Measurements from ENCODE around the gene CDCP1. TPM values are rescaled to one million over a fixed set of nuclear protein-coding genes. Genes with fewer than 3 reads are reported as not detected.

CDCP1 gene
- total and polyA plus RNA-seq, 2 donors (not counting 1 experiment from before 2014, with no cell fraction given) = not detected

DNA sequence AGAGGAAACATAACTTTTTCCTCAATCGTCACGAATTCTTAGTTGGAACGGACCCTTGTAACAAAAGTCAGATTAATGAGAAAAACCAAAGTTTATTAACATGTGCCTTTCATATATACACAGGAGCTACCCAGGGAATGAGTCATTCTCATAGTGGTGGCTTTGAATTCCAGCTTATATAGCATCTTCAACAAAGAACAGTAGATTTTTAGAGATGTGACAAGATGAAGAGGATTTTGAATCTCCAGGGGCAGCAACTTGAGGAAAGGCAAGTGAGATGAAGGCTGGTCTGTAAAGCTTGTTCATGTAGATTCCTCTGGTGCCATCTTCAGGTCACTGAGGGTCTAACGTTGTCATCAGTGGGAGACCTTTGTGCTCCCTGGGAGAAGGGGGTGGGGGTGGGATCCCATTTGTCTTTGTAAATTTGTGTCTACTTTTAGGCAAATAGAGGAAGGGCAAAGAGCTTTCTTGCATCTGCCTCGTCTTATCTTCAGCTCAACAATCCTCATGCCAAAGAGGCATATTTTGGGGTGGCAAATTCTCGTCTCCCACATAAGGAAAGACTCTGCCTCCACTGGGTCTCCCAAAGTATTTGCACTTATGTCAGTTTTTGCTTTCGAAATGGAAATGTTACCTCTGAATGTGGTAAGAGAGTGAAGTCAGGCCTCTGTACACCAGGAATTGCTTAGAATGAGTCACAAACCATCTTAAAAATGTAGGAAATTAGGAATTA, 90.6 kb downstream of the CDCP1 start:
- Histone ChIP-seq H3K27ac (ENCODE audit: low read length in 2 of 2) (no peak overlapping the region), H3K36me3 (replicated peaks in 1 of 2; ENCODE audit: control extremely low read depth in 1 of 2, control insufficient read depth in 1 of 2, extremely low read depth in 1 of 2, insufficient read depth in 2 of 2, low read length in 1 of 2) (no peaks in the 10 kb centered on the region), H3K79me2 (ENCODE audit: control insufficient read depth, insufficient read depth, low read length) (no peaks in the 10 kb centered on the region), H3K27me3 (replicated peaks in 1 of 4; ENCODE audit: control extremely low read depth in 1 of 4, control insufficient read depth in 3 of 4, insufficient read depth in 4 of 4, low read length in 3 of 4) (peaks cover 0 to 4% (median 0%) of the 10 kb centered on the region in 4 experiments), H3K9ac (ENCODE audit: low read length) (no peak overlapping the region), H3K9me3 (ENCODE audit: control extremely low read depth in 1 of 3, control insufficient read depth in 2 of 3, insufficient read depth in 1 of 3, low read length in 2 of 3) (no peaks in the 10 kb centered on the region), H3K4me1 (ENCODE audit: control insufficient read depth in 2 of 2, insufficient read depth in 2 of 2, low read length in 2 of 2) (no peaks in the 10 kb centered on the region), H3K4me3 (ENCODE audit: control extremely low read depth in 1 of 5, extremely low read depth in 1 of 5, insufficient read depth in 1 of 5, low read depth in 2 of 5, low read length in 4 of 5) (no peak overlapping the region), H2AFZ (ENCODE audit: insufficient read depth, low read depth, low read length, poor library complexity, severe bottlenecking) (no peak overlapping the region), H3K4me2 (replicated peaks; ENCODE audit: low read depth, low read length, poor library complexity, severe bottlenecking) (no peak overlapping the region), H4K20me1 (ENCODE audit: control insufficient read depth, insufficient read depth, low read length, poor library complexity, severe bottlenecking) (no peaks in the 10 kb centered on the region)
- 50% methylated on average over 2 of the region's 7 CpGs for WGBS (ENCODE audit: insufficient coverage)
- H3K27ac Mint-ChIP-seq = no peak overlapping the region
- H3K4me3 Mint-ChIP-seq = no peak overlapping the region
- H3K9me3 Mint-ChIP-seq (ENCODE audit: insufficient read depth) = no peaks in the 10 kb centered on the region
- H3K27me3 Mint-ChIP-seq = peaks cover 34% of the 10 kb centered on the region
- no peak for TF ChIP-seq EZH2 (IDR thresholded peaks at IDR 0.05; ENCODE audit: borderline replicate concordance, insufficient read depth, low read depth, low read length, poor library complexity, severe bottlenecking)
- TF ChIP-seq, protein P1, sequence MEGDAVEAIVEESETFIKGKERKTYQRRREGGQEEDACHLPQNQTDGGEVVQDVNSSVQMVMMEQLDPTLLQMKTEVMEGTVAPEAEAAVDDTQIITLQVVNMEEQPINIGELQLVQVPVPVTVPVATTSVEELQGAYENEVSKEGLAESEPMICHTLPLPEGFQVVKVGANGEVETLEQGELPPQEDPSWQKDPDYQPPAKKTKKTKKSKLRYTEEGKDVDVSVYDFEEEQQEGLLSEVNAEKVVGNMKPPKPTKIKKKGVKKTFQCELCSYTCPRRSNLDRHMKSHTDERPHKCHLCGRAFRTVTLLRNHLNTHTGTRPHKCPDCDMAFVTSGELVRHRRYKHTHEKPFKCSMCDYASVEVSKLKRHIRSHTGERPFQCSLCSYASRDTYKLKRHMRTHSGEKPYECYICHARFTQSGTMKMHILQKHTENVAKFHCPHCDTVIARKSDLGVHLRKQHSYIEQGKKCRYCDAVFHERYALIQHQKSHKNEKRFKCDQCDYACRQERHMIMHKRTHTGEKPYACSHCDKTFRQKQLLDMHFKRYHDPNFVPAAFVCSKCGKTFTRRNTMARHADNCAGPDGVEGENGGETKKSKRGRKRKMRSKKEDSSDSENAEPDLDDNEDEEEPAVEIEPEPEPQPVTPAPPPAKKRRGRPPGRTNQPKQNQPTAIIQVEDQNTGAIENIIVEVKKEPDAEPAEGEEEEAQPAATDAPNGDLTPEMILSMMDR (IDR thresholded peaks at IDR 0.05) = no peak
- intact Hi-C loops (cut with micrococcal nuclease) = no loop called here
- ChIA-PET POLR2A (no interaction called here), CTCF (interaction anchor here (0.6 to 4.5 kb wide), 6 partner anchors 9 to 811 kb away, joined by 3 to 33 read pairs (median 4); no protein-coding TSS in a partner anchor)
- DNase-seq (no peak), ATAC-seq (ENCODE audit: low read depth) (no peak)
- no peaks in the 10 kb centered on the region for H3K4me1 Mint-ChIP-seq

DNA sequence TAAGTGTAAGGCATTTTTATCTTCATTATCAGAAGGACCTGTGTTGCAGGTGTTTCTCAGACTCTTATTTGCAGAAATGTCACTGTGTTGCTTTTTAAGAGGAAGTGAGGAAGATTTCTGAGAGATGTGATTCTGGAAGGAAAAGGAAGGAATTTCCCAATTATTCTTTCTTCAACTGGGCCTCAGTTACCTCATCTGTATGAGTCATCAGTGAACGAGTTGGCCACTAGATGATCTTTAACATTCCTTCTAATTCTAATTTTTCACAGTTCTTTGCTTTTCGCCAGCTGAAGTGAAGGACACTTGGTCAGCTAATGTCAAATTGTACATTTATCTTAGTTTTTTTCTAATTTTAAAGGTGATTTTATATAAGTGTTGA, 91.2 kb downstream of the CDCP1 start:
- POLR2A ChIA-PET = no interaction called here
- H3K27ac ChIP-seq (ENCODE audit: low read length in 2 of 2) = no peak overlapping the region
- no CpG with 5 or more reads among the region's 2 CpGs for WGBS (ENCODE audit: insufficient coverage)

More for the DNA sequence above, 91.2 kb downstream of the CDCP1 start:
- no peak for DNase-seq
- Mint-ChIP-seq H3K4me1 (no peaks in the 10 kb centered on the region), H3K4me3 (no peak overlapping the region), H3K27ac (no peak overlapping the region), H3K9me3 (ENCODE audit: insufficient read depth) (no peaks in the 10 kb centered on the region), H3K27me3 (peaks cover 40% of the 10 kb centered on the region)
- H4K20me1 ChIP-seq (ENCODE audit: control insufficient read depth, insufficient read depth, low read length, poor library complexity, severe bottlenecking) = no peaks in the 10 kb centered on the region
- H3K4me3 ChIP-seq (ENCODE audit: control extremely low read depth in 1 of 5, extremely low read depth in 1 of 5, insufficient read depth in 1 of 5, low read depth in 2 of 5, low read length in 4 of 5) = no peak overlapping the region
- no peak overlapping the region for H2AFZ ChIP-seq (ENCODE audit: insufficient read depth, low read depth, low read length, poor library complexity, severe bottlenecking)
- no peaks in the 10 kb centered on the region for H3K79me2 ChIP-seq (ENCODE audit: control insufficient read depth, insufficient read depth, low read length)
- CTCF ChIA-PET = interaction anchor here (0.6 to 4.5 kb wide), 6 partner anchors 10 to 810 kb away, joined by 3 to 33 read pairs (median 4); no protein-coding TSS in a partner anchor
- no peaks in the 10 kb centered on the region for H3K36me3 ChIP-seq (replicated peaks in 1 of 2; ENCODE audit: control extremely low read depth in 1 of 2, control insufficient read depth in 1 of 2, extremely low read depth in 1 of 2, insufficient read depth in 2 of 2, low read length in 1 of 2)
- ATAC-seq (ENCODE audit: low read depth) = no peak
- TF ChIP-seq, protein P1 (IDR thresholded peaks at IDR 0.05) = no peak
- no peak for TF ChIP-seq EZH2 (IDR thresholded peaks at IDR 0.05; ENCODE audit: borderline replicate concordance, insufficient read depth, low read depth, low read length, poor library complexity, severe bottlenecking)
- no peak overlapping the region for H3K9ac ChIP-seq (ENCODE audit: low read length)
- no peak overlapping the region for H3K4me2 ChIP-seq (replicated peaks; ENCODE audit: low read depth, low read length, poor library complexity, severe bottlenecking)
- intact Hi-C loops (cut with micrococcal nuclease) = no loop called here
- no peaks in the 10 kb centered on the region for H3K9me3 ChIP-seq (ENCODE audit: control extremely low read depth in 1 of 3, control insufficient read depth in 2 of 3, insufficient read depth in 1 of 3, low read length in 2 of 3)
- peaks cover 0 to 4% (median 0%) of the 10 kb centered on the region in 4 experiments for H3K27me3 ChIP-seq (replicated peaks in 1 of 4; ENCODE audit: control extremely low read depth in 1 of 4, control insufficient read depth in 3 of 4, insufficient read depth in 4 of 4, low read length in 3 of 4)
- H3K4me1 ChIP-seq (ENCODE audit: control insufficient read depth in 2 of 2, insufficient read depth in 2 of 2, low read length in 2 of 2) = no peaks in the 10 kb centered on the region
